NCI-H2107 treated with DMSO at 0.1 percent for 48 hours (cell line): ENCODE measurements around the gene CTSL.

ENCODE experiments used
- DNase-seq: peaks from one replicate; lab custom pipeline; 2025; ENCODE audit not compliant: unreplicated experiment; lab: John Stamatoyannopoulos, UW

The CTSL gene

DNA sequence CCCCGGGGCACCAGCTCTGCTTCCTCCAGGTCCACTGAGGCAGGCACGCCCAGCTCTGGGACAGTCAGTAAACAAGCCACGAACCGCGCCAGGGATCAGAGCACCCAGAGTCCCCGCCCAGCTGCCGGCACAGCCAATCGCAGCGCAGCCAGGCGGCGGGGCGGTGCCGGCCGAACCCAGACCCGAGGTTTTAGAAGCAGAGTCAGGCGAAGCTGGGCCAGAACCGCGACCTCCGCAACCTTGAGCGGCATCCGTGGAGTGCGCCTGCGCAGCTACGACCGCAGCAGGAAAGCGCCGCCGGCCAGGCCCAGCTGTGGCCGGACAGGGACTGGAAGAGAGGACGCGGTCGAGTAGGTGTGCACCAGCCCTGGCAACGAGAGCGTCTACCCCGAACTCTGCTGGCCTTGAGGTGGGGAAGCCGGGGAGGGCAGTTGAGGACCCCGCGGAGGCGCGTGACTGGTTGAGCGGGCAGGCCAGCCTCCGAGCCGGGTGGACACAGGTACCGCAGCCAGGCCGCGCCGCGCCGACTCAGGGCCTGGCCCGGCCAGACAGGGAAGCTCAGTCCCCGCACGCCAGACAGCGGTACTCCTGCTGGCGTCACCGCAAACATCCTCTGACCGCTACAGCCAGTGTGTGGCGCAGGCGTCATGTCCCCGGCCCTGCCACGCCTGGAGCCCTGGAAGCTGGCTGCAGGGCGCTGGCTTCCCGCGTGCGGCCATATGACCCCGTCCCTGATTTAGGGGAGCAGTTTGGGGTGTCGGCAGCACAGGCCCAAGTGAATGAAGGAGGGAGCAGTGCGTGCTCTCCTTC is at the start of gene CTSL:
CTSL (plus strand) TSS at position 220 of the 810 bp plus-strand sequence. CDS start 1,485 bp downstream, outside the sequence.
- no peak for DNase-seq

DNA sequence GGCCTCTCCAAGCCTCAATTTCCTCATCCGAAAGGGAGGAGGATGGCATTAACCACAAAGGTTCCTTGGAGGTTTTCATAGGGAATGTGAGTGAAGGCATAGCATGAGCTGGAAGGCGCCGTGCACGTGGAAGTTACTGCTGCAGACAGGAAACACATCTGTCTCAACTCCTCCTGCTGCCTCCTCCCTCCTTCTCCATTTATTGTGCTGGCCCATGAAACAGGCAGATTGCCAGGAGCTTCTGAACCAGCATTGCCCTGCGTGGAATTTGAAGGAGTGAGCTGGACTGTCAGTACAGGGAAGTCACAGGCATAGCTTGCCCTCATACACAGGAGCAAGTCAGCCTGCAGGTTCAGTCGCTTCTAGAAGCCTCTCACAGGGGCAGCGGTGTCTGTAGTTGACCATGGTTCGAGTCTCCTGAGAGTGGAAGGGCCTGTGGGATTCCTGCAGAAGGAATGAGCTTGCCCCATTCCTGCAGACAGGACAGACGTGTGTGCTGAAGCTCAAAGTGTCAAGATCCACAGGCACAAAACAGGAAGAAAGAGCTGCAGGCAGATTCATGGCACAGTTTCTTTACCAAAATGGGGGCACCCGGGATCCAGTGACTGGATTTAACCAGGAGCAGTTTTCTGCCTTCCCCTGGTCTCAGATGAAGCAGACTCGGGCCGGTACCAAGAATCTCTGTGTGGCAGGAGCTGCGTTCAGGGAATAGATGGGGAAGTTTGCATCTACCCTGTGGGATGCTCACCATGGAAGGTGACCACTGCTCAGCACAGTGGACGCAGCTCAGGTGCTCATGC is 48.7 kb upstream of the CTSL start:
- no peak for DNase-seq

DNA sequence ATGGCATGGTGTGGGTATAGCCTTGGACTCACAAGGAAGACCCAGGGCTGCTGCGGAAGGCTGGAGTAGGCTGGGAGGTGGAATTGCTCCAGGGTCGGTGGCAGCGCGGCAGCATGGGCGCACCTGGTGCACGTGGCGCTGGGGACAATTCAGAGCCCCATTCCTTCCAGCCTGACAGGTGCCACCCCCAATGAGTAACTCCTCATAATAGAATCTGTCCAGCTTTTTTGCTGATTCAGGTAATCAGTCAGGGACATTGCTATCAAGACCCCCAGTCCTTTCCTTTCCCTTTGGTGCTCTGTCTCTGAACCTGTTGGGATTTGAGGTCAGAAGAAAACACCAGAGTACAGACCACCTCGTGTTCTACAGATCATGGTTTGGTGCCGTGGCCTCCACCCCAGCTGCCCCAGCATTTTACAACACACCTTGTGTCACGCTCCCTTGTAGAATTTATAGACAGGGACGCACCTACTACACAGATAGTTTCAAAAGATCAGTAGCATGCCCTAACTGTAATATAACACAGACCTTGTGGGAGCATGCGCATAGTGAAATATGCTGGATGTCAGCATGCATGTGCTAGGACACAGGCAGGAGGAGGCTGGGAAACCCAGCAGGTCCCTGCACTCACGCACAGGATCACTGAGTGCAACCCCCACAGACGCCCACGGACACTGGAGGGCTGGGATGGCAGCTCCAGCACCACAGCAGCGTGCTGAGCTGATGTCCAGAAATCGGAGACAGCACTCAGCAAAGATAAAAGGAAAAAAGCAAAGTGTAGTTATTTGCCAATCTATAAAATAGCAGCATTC is 47.9 kb upstream of the CTSL start:
- no peak for DNase-seq

DNA sequence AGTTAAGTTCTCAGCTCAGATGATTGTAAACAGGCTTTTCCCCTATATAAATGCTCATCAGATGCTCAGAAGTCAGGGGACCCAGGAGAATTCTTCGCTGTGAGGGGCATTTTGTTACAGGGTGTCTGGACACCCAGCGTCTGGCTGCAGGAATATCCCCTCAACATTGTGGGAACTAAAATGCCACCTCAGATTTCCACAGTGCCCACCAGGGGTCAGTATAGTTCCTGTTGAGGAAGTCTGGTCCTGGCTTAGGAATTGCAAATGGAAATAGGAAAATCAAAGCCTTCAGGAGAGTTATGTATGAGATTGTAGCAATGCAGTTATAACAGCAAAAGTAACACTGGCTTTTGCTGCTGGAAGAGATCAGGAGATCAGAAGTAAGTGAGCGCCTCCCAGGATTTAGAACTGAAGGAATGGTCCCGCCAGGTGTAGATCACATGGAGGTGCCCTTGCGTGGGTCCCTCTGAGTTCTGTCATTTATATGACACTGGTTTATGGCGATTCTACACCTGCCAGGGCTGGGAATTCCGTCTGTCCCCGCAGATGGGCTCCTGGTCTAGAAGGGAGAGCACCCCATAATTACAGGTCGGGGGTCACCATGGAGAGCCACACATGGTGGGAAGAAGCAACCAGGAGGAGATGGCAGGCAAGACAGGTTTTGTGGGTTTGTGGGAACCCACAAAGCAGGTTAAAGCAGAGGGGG is 47.1 kb upstream of the CTSL start:
- peak; percentile 14 for DNase-seq

DNA sequence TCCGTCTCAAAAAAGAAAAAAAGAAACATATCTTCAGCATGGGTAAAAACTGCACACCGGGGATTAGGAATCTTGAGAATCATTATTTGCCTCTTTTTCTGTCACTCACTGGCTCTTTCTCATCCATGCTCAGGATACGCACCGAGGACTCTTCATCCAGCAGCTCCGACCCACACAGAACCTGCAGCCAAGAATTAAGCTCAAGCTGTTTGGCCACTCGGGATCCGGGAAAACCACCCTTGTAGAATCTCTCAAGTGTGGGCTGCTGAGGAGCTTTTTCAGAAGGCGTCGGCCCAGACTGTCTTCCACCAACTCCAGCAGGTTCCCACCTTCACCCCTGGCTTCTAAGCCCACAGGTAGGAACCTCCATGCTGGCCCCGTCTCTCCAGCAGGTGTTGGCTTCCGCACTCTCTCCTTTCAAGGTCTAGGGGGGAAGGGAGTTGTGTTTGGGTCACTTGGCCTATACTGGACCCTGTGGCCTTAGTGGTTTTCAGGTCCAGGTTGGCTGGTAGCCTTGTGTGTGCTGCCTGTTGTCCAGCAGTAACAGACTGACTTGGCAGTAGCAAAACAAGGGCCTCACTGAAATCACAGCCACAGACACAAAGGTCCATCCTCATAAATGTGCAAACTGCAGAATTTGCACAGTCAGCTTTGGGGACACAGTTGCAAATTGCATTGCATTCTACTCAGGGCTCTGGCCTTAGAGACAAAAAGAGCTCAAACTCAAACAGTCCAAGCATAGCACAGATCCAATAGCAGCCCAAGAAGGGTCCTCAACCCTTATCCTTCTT is 44.5 kb upstream of the CTSL start:
- DNase-seq, result no peak

DNA sequence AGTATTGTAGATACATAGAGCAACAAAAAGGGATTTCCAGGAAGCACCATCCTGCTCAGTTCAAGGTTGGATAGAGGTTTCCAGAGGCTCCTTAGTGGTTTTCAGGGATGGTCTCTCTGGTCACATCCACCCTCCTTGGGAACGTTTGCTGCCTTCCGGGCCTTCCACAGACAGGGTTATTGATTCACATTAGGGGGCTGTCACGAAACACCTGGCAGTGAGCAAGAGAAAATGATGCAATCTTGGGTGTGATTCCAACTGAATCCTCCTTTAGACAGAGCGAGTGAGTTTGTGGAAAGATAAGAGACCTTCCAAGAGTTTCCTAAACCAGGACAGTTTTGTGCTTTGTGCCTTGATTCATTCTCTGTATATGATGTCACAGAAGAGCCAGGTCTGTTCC is 43.8 kb upstream of the CTSL start:
- no peak for DNase-seq

DNA sequence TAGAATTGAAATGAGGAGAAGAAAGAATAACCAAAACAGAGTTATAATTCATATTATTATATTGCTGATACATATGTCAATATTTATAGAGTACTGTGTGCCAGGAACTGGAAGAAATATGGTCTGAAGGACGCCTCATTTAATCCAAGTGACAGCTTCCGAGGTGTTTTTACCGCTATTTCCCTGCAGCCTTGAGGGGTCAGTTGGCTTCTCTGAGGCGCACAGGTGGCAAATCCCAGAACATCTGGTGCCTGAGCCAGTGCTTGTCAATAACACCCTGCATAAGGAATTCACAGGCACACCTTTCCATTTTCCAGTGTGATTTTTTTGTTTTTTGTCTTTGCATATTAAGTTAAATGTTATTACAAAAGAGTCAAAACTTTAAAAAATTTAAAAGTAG is 43.3 kb upstream of the CTSL start:
- DNase-seq, result no peak

DNA sequence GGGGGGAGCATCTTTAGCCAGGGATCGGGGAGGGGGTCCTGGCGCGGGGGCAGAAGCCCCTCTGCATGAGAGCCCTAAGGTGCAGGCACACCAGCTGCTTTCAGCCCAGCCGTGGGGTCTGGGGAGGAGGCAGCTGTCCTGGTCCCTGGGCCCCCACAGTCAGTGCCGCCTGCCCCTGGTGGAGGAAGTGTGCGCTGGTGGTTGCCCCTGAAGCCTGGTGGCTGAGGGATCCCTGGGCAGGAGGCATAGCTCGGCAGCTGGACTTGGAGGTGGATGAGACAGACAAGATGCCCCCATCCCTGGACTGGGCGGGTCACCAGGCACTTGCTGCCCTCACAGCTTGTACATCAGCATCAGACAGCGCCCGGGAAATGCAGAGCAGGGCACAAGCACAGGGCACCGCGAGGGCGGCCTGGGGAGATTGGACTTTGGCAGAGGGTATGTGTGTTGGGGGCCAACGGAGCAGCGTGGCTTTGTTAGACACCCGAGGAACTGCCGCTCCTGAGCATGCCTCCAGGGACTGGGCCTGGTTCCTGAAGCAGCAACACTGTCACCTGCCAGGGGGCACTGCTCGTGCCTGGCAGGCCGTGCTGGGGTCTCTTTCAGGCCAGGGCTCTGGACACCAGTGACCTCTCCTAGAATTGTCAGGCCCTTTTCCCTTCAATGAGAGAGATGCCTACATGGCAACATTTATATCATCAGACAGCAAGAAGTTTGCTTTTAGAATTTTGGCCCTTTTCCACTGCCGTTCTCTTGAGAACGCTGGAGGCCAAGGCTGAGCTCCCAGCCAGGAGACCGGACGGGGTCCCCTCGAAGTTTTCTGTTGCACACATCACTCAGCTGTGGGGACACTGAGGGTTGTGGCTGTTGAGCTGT is 41.9 kb upstream of the CTSL start:
- DNase-seq, result no peak

DNA sequence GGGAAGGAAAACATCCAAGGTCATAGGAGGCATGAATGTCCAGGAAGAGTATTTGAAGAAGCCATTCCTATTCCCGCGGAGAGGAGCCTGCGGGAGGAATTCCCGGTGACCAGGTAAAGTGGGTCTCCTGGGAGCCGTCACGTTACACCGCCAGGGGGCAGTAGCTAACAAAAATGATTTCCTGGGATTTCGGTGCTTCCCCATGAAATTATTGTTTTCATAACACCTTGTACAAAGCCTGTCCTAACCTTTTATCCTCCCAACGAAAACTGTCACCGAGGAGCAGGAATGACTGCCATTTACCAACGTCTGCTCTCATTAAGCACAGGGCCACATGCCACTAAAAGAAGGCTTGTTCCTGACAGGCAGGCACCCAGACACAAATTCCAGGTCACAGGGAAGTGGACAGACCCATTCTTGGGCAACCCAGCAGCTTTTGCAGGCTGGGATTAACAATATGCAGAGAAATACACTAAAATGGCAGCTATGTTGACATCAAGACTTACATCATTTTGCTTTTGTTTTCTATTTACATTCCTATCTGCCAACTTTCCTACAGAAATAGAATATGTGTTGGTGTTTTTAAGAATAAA is 41.2 kb upstream of the CTSL start:
- no peak for DNase-seq

DNA sequence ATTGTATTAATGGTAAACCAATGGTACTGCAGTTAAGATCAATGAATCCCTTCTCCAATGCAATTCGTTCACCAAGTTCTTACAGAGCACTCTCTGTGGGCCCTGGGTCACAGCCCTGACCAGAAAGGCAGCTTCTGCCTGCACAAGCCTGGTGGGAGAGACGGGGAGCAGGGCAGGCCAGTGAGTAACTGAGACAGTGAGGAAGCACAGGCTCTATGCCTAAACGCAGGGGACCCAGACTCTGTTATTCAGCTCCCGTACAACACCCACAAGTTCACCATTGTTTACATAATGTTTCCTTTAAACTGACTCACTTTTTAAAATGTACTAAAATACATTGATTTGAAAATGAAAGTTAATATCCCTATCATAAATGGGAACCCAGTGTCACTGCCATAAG is 40.5 kb upstream of the CTSL start:
- DNase-seq, result no peak

DNA sequence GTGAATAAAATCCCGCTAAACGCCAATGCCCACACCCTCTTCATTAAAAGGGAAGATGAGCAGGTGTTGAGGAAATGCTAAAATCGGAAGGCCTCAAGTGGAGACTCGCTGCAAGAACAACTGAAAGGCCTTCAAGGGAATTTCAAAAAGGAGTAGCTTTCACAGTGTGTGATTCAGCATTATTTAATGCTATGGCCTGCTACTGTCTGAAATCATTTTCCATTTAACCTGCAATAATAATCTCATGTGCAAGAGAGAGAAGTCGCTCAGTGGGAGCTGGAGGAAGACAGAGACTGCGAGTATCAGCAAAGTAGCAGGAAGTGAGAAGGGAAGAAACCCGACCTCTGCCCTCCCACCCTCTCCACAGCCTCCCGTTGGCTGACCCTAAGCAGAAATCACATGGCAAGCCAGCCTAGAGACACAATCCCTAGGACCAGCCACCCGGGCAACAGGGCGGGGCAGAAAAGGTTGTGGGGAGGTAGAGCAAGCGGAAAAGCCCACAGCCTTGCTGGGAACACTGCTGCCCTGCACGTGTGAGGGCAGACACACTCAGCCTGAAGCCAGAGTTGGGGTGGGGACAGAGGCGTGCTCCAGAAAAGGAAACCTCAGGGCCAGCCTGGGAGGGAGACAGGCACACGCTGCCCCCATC is 39.9 kb upstream of the CTSL start:
- no peak for DNase-seq

DNA sequence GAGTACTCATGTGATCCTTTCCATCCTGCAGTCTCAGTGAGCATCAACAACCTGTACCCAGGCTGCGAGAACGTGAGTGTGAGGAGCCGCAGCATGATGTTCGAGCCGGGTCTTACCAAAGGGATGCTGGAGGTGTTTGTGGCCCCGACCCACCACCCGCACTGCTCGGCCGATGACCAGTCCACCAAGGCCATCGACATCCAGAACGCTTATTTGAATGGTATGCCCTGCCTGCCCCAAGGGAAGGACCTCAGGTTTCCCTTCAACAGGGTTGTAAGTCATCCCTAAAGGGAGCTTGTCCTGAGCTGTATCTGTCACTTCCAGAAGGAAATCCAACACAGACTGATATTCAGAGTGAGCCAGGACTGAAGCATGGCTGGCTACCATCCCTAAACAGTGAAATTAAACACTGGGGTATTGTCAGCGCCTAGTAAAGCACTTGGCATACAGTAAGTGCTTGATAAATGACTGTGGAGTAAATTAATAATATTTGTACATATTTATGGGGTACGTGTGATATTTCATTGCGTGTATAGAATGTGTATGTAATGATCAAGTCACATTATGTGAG is 39.3 kb upstream of the CTSL start:
- no peak for DNase-seq

DNA sequence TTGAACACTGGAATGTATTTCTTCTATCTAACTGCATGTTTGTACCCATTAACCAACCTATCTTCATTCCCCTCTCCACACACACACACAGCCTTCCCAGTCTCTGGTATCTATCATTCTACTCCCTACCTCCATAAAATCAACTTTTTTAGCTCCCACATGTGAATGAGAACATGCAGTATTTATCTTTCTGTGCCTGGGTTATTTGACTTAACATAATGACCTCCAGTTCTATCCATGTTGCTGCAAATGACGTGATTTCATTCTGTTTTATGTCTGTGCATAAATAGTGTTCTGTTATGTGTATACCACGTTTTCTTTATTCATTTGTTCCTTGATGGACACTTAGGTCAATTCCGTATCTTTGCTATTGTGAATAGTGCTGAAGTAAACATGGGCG is 38.7 kb upstream of the CTSL start:
- no peak for DNase-seq

DNA sequence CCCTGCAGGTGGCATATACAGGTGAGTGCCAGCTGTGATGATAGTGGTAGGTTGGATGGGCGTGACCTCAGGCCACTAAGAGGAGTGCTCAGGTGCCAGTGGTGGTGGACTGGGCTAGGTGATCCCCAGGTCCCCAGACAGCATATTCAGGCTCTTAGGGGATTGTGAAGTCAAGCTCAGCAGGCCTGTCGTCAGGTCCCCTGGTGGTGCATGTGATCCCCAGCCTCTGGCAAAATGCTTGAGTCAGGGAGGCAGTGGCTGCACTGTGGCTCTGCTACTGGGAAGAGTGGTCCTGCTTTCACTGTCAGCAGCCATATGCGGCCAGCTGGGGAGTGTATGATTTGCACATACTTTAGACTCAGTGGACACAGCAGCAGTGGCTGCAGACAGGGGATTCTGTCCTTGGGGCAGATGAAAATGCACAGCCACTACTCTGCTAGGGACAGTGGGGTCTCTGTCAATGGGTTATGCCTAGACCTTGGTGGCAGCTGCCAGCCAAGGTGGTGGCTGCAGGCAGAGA is 31.6 kb upstream of the CTSL start:
- no peak for DNase-seq

DNA sequence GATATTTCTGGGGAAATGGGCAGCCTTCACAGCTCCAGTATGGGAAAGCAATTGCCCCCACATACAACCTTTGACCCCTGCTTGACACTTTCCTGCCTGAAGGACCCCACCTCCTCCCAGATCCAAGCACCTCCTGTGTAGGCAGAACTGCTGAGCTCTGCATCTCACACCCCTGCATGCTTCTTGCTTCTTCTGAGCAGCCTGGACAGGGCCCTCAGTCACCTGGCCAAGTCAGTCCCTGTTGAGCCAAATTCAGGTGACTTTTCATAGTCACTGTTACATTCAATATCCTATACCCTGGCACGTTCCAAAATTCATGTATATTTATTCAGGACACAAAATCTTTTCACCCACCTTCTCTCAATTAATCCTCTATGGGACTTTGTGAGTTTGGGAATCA is 30.4 kb upstream of the CTSL start:
- no peak for DNase-seq

DNA sequence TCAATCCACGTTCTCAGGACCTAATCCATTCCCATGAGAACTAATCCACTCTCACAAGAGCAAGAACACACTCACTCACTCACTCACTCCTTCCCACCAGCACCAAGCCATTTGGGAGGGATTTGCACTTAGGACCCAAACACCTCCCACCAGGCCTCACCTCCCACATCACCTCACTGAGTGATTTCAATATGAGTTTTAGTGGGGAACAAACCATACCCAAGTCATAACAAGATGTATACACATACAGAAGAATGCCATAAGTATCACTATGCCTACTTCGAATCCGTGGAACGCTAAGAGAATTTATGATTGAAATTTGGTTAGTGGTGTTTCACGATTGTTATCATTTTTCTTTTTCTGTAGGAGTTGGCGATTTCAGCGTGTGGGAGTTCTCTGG is 29.3 kb upstream of the CTSL start:
- no peak for DNase-seq

DNA sequence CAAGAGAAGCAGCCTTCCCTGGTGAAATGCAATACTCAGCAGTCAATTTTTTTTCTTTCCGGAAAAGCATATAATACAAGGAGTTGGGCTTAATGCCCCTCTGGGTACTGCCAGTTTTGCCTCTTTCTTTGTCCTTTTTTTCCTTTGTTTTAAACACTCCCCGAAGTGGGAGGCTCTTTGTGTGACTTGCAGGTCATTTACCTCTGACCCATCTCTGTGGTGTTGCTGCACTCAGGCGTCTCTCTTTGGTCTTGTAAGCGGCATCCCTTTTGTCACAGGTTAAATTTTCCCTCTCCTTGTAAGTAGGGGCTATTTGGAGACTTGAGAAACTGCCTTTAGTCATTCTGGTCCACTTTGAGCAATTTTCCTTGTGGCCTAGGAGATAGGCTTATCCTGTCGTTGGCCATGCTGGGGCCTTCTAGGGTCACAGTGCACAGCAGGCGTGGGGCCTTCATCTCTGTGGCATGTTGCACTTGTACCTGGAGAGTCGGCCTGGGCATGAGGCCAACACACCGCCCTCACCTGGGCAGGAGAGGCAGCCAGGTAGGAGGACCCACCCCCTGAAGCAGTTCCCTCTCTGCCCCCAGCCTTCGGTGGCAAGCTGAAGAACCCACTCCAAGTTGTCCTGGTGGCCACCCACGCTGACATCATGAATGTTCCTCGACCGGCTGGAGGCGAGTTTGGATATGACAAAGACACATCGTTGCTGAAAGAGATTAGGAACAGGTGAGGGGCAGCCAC is 27.7 kb upstream of the CTSL start:
- no peak for DNase-seq
